Measurements from ENCODE around the gene RHBDL3. TPM values are rescaled to one million over a fixed set of nuclear protein-coding genes. Genes with fewer than 3 reads are reported as not detected.

The RHBDL3 gene
- total and polyA plus RNA-seq, 4 donors: 0.02 to 0.17 (median 0.05) TPM; not detected in 1

DNA sequence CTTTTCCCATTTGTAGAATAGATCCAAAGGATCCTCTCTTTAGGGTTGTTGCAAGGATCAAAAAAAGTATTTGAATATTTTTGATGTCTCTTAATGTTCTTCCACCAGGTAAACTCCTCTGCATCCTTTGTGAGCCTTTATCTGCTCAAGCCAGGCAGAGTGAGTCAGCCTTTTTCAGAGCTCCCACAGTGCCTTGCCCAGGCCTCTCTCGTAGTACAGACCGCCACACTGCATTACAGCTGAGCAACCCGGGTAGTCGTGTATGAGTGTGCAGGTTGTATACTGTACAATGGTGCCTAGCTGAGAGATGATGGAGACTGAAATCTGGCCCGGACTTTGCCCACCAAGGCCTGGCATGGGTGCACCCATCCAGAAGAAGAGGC, 20.9 kb downstream of the RHBDL3 start:
- Histone ChIP-seq H3K27ac (ENCODE audit: low read depth in 1 of 2, low read length in 2 of 2) (no peak overlapping the region), H3K9ac (ENCODE audit: low read depth in 1 of 2, low read length in 2 of 2) (no peak overlapping the region), H3K27me3 (ENCODE audit: control insufficient read depth in 4 of 4, insufficient read depth in 4 of 4, low read length in 3 of 4) (no peaks in the 10 kb centered on the region), H3K4me3 (ENCODE audit: low read depth in 1 of 3, low read length in 3 of 3) (no peak overlapping the region), H3K4me1 (ENCODE audit: control insufficient read depth in 4 of 4, insufficient read depth in 4 of 4, low read length in 3 of 4) (no peaks in the 10 kb centered on the region), H3K36me3 (ENCODE audit: control insufficient read depth in 4 of 4, insufficient read depth in 3 of 4, low read depth in 1 of 4, low read length in 3 of 4) (no peaks in the 10 kb centered on the region), H3K9me3 (ENCODE audit: control insufficient read depth in 4 of 4, low read length in 3 of 4) (no peaks in the 10 kb centered on the region)
- 89% methylated on average over 5 of the region's 5 CpGs for WGBS
- peak; percentile 79 for DNase-seq (ENCODE audit: low spot score)
- TF ChIP-seq TAF1 (conservative IDR thresholded peaks at IDR 0.05) (no peak), JUND (IDR thresholded peaks at IDR 0.05) (no peak), ZBTB33 (IDR thresholded peaks at IDR 0.05) (no peak), REST (IDR thresholded peaks at IDR 0.05) (no peak), NR2F2 (IDR thresholded peaks at IDR 0.05) (no peak), RXRA (IDR thresholded peaks at IDR 0.05) (no peak), GABPA (IDR thresholded peaks at IDR 0.05 in 1 of 2, conservative IDR thresholded peaks at IDR 0.05 in 1 of 2) (no peak), HNF4G (IDR thresholded peaks at IDR 0.05) (no peak), EGR1 (IDR thresholded peaks at IDR 0.05; ENCODE audit: low read depth in 2 of 2) (no peak), FOXA1 (IDR thresholded peaks at IDR 0.05) (no peak), RAD21 (IDR thresholded peaks at IDR 0.05) (no peak), YY1 (IDR thresholded peaks at IDR 0.05) (no peak), FOXA2 (IDR thresholded peaks at IDR 0.05) (no peak), SP1 (IDR thresholded peaks at IDR 0.05) (no peak), HNF4A (conservative IDR thresholded peaks at IDR 0.05) (no peak), ATF3 (IDR thresholded peaks at IDR 0.05) (no peak)
- TF ChIP-seq, protein P1, sequence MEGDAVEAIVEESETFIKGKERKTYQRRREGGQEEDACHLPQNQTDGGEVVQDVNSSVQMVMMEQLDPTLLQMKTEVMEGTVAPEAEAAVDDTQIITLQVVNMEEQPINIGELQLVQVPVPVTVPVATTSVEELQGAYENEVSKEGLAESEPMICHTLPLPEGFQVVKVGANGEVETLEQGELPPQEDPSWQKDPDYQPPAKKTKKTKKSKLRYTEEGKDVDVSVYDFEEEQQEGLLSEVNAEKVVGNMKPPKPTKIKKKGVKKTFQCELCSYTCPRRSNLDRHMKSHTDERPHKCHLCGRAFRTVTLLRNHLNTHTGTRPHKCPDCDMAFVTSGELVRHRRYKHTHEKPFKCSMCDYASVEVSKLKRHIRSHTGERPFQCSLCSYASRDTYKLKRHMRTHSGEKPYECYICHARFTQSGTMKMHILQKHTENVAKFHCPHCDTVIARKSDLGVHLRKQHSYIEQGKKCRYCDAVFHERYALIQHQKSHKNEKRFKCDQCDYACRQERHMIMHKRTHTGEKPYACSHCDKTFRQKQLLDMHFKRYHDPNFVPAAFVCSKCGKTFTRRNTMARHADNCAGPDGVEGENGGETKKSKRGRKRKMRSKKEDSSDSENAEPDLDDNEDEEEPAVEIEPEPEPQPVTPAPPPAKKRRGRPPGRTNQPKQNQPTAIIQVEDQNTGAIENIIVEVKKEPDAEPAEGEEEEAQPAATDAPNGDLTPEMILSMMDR (IDR thresholded peaks at IDR 0.05; ENCODE audit: low read depth, low read length, missing input control): no peak
- TF ChIP-seq, protein P2, sequence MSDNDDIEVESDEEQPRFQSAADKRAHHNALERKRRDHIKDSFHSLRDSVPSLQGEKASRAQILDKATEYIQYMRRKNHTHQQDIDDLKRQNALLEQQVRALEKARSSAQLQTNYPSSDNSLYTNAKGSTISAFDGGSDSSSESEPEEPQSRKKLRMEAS (IDR thresholded peaks at IDR 0.05): no peak
